Activated T-cell treated with anti-CD3 and anti-CD28 coated beads, Interleukin-2, amount 50 U/mL, for 48 hours (primary cell): ENCODE measurements around the gene GRB10.

ENCODE experiments used
- DNase-seq, 2 experiments: peaks; one replicate each; pipeline ENCODE4 v3.0.0-alpha.2; 2020

Gene GRB10

DNA sequence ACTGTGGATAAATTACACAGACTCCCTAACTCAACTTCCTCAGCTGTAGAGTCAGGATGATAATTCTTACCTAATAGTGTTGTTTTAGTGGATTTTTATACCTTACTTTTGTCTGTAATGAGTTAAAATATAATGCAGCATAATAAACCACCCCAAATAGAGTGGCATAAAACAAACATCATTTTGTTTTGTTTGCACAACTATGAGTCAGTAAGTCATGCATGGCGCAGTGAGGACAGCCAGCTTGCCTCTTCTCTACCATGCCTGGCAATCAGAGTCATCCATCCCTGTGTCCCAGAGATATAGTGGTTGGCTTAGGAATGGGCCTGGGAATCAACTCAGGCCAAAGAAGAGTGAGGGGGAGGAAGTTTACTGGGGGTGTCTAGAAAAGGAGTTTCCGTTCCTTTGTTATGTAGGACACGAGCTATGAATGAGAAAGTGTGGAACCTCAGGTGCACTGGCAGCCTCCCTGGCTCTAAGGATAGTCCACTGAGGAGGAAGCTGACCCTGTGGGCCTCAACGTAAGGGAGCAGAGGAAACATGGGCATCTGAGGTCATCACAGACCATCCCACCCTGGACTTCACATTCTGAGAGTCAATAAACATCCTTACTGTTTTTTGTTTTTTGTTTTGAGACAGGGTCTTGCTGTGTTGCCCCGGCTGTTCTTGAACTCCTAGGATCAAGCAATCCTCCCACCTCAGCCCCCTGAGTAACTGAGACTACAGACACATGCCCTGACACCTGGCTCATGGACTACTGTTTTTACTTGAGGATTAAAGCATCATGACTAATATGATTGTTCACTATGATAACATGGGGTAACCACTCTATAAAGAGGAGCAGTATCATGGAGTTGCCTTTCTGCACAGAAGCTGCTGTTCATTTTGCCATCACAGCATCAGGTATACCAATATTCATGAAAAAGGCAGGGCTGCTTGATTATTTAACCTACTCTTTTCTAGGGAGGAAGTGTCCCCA, 21.0 kb upstream of the GRB10 start:
- no peak for DNase-seq

DNA sequence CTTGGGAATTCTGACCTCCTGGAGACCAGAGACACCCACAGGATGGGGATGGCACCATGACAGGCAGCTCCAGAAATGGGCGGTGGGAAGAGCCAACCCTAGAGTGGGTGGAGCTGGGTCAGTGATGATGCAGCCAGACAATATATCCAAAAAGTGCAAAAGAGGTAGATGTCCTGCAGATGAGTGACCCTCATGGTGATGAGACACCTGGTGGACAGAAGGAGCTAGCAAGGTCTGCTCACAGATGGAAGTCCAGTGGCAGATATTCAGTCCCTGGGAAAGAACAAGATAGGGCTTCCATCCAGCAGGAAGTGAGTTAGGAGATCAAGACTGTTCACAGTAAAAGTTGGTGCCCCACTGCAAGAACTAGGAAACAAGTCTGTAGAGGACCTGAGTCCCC, 19.2 kb upstream of the GRB10 start:
- no peak for DNase-seq

DNA sequence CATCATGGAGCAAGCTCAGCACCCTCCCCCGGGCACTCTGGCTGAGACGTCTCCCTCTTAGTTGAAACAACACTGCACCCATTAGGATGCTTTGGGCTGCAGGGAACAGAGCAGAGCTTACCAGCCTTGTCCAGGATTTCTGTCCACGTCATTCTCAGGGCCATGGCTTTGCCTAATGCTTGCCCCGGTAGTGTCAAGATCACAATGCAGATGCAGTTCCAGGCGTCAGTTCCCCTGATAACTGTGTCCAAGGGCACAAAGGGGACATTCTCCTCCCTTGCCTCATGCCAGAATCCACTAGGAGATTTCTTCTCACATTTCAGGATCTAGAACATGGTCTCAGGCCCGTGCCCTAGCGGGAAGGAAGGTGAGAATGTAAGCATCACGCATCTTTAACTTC, 17.2 kb upstream of the GRB10 start:
- DNase-seq, result no peak

DNA sequence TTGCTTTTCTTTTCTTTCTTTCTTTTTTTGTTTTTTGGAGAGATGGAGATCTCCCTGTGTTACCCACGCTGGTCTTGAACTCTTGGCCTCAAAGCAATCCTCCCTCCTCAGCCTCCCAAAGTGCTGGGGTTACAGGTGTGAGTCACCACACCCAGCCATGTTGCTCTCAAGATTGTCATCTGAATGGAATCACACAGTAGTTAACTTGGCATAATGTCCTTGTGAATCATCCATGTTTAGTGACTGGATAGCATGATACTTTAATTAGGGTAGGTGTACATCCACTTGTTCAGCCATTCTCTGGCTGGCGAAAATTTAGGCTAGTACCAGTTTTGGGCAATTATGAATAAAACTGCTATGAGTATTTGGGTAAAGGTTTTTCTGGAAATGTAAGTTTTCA, 15.4 kb upstream of the GRB10 start:
- DNase-seq, result no peak

DNA sequence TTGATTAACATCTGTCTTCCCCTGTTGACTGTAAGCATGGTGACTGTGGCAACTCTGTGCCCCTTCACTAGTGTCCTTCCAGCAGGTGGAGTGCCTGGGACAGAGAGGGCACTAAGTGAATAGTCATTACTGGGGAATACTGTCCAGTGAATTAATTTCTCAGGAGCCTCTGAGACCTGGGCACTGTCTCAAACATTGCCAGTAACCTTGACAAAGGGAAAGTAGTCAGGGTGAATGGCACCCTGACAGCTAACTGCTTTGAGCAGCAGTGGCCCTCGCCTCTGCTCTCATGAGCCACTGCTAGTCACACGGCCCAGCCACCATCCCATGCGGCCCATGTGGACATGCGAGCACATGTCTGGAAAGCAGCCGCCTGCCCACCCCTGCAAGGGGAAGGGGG, 13.1 kb upstream of the GRB10 start:
- no peak for DNase-seq

DNA sequence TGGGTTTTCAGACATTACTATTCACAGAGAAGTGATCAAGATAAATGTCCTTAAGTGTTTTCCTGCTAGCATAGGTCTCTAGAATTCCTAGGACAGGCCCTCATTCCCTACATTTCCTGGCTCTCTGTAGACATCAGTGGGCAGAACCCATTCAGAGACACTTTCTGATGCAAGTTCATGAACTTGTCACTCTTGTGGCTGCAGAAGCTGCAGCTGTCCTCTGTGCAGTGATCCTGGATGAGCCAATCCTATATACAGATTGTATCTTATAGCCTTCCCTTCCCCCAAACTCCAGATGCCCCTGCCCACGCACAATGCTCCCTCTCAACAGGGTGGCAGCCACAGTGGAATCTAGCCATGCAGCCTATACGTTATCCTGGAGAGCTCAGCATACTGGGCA, 12.6 kb upstream of the GRB10 start:
- no peak for DNase-seq

DNA sequence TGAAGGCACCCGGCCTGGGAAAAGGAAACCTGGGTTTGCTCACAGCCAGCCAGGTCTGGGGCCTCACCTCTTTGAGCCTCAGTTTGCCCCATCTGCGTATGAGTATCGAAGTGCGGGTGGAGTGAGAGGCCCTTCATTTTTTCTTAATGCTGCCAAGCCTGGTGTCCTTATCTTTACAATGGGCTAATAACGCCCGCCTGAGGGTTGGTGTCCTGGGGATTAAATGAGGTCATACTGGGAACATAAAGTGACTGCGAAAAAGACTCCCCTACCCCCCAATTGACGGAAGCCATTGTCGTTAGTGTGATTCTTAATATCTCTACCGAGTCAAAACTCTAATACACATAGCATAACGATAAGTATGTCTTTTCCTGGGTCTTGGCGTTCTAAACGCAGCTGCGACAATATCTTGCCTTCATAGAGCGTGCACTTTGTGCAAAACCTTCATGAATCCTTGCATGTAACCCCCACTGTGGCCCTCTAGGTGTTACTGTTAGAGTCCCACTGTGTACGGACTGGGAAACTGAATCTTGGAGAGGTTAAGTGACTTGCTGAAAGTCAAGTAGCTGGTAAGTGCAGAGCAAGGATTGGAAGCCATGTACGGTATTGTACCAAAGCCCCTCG, 11.4 kb upstream of the GRB10 start:
- DNase-seq, result no peak

DNA sequence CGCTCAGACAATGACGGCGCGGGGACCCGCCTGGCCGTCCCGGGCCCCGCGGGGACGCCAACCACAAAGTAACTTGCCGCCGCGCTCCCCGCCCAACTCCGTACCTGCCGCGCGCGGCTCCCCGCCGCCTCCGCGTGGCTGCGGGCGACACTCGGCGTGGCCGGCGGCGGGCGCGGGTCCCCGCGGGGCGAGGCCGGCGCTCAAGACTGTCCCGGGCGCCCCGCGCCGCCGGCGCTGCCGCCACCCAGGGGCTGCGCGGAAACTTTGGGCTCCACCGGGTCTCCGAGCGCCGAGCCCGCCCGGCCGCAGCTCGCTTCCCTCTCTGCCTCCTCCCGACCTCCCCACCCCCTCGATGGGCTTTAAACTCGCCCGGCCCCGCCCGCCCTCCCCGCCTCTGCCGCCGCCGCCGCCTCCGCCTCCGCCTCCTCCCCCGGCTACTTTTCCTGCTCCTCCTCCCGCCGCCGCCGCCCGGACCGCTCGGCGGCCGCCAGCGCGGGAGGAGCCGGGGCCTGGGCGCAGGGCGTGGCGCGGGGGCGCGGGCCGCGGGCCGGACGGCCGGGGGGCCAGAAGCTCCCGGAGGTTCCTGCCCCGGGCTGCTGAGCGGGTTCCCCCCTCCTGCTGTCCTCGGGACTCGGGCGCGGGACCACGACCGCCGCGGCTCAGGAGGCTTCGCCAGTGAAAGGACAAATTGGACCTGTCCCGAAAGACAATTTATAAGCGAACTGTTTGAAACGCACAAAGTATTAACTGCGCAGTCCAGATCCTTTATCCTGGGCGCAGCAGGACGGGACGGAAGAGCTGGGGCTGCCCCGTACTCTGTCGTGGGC, 10.6 kb upstream of the GRB10 start:
- DNase-seq, result peak in 1 of 2 experiments; percentile 39

DNA sequence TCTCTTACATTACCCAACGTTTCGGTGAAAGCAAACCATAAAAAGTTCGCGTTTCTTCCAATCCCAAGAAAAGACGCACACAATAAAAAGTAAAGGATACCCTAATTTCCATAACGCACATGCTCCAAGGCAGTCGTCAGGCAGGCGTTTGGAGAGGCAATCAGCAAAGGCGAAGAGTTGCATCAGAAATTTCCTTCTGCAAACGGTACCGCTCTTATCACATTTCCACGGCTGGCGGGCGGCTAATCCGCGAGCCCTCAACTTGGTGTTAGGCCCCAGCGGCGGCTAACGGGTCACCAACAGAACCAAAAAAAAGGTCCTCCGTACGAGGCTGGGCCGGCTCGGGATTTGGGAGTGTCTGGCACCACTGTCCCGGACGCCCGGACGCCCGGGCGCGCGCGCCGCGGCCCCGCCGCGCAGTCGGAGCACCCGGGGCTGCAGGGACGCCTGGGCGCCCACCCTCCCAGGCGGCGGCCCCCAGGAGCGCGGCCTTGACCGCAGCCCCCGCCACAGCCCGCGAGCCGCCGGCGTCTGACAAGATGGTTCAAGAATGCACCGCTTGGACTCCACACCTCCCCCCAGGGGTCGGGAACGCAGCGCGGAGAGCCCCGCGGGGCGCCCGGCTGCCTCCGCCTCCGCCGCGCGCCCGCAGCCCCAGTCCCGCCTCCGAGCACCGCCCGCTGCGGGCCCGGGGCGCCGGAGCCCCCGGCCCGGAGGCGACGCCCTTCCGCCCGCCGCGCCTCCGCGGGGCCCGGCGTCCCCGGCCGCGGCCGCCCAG, 9.8 kb upstream of the GRB10 start:
- DNase-seq, result peak; percentile 39 to 41

DNA sequence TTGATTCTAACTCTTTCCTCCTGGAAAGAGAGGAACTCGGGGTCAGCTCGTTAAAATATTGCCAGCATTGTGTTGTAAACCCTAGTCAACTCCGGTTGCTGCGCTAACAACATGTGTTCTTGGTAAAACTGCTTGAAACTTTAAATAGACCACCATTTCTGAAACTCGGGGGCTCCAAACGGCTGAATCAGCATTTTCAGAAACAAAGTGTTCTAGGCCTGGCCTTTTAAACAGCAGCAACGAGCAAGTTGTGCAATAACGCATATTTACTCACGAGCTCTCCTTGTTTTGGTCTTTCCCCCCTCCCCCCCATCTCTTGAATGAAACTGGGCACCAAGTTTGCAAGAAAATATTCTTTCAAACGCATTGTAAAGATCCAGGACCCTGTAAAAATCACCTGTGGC, 9.2 kb upstream of the GRB10 start:
- DNase-seq, result no peak

DNA sequence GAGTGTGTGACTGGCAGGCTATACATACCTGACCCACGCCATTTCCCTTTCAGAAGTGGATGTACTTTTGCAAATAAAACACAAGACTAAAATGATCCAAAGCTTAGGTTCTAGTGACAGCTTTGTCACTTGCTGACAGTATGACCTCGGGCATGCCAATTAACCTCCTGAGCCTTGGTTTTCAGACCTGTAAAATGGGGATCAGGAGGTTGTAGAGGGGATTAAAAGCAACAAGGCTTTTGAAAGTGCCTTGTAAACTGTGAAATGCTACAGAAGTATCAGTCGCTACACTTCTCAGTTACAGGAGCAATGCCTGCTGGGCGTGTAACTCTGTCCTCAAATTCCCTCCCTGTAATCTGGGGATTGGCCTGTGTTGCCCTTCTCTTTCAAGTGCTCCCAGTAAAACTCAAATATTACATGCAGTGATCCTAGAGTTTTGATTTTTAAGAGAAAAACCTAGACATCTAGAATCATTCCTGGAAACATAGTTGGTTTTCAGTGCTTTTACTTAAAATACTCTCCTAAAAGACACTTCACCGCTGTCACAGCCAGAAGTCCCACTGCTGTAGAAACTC, 8.8 kb upstream of the GRB10 start:
- DNase-seq, result no peak

DNA sequence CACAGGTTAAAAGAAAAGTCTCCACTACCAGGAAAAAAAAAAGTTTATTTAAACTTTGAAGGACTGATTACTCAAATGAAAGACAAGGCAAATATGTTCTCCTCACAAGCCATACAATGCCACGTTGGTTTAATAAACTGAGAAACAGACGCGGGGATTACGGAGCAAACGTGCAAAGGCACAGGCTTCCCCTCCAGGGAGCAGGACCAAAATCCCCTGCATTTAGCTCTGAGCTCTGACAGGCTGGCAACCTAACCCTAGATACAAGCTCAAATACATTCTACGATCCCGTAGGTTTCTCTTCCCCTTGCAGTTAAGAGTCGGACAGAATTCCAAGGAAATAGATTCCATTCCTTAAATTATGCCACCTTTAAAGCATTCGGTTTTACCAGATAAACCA, 7.7 kb upstream of the GRB10 start:
- no peak for DNase-seq

DNA sequence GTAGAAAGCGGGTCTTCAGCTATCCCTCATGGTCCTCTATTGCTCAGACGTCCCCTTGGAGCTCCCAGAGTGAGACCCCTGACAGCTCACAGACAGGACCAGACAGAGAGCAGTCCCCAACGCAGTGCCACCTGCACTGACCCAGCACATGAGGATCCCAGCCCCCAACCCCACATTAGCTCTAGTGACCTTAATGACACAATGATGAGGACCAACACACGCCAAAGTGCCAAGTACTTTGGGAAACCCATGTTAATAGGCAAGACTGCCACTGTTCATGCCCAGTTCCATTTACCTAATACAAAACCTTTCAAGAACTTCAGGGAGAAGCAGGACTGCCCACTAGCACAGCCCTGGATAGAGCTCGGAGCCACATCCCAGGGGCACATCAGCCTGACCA, 5.7 kb upstream of the GRB10 start:
- no peak for DNase-seq

DNA sequence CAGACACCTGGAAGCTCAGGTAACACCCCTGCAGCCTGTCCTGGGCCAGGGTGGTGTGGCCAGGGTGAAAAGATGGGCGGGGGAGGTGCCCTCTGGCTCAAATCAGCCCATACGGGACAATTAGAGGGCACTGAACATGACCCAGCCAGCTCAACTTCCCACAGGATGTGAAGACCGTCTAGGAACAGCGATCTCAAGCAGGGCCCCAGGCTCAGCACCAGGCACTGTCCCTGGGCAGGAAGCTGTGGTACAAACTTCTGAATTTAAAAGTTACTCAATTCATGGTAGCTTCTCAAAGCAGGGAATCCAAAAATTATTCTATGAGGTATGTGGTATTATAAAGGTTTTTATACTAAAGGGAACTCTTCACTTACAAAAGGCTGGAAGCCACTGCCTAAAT, 5.1 kb upstream of the GRB10 start:
- DNase-seq, result no peak

DNA sequence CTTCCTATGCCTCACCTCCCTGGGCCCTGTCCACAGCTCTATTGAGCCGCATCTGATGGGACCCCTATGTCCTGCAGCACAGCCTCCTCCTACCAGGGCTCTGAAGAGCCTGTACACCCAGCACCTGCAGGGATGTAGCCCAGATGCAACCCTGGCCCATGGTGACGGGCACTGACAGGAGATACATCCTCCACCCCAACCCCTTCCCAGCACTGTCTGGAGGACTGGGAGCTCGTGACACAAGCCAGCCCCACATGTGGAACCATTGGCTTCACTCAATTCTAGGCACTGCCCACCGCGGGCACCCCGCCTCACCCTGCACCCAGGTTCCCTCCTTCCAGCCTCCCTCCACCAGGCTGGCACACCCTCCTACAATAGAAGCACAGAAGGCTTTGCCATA, 2.6 kb upstream of the GRB10 start:
- no peak for DNase-seq

DNA sequence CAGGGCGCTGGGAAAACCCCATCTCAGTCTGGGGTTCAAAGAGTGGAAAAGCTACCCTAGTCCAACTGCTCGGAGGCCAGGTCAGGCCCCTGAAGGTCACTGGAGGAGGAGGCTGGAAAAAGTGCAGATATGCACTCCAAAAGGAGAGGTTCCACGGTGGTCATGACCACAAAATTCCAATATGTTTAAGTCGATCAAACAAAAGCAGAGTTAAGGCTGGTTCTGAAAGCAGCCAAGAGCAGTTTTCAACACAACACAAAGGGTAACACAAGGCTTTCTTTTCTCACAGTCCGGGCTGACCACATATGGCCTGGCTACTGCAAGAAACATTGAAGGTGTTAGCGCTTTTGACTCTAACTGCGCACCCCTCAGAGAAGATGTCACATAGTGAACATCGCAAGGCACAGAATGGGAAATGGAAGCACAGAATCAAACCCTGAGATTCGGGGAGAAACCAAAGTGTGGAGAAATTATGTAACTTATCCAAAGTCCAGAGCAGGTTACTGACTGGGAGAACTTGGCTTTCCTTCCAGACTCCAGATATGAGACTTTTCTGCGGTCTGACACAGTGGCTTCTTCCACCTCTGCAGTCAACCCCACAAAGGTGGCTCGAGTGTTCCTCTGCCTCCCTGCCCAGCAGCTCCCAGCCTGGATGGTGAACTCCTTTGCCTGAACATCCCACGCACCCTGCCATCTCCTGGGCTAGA, 1.3 kb upstream of the GRB10 start:
- no peak for DNase-seq

DNA sequence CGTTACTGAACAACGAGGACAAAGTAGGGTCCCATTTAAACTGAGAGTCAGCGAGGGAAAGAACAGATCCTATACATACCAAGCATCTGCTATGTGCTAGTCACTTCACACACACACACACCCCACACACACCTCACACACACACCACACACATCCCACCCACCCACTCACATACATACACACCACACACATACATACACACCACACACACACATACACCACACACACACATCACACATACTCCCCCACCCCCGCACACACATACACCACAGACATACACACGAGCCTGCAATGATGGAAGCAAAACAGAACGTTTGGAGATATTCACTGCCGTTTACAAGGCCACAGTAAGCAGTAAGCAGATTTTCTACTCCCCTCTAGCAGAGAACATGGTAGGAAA, 607 bp upstream of the GRB10 start:
- no peak for DNase-seq

DNA sequence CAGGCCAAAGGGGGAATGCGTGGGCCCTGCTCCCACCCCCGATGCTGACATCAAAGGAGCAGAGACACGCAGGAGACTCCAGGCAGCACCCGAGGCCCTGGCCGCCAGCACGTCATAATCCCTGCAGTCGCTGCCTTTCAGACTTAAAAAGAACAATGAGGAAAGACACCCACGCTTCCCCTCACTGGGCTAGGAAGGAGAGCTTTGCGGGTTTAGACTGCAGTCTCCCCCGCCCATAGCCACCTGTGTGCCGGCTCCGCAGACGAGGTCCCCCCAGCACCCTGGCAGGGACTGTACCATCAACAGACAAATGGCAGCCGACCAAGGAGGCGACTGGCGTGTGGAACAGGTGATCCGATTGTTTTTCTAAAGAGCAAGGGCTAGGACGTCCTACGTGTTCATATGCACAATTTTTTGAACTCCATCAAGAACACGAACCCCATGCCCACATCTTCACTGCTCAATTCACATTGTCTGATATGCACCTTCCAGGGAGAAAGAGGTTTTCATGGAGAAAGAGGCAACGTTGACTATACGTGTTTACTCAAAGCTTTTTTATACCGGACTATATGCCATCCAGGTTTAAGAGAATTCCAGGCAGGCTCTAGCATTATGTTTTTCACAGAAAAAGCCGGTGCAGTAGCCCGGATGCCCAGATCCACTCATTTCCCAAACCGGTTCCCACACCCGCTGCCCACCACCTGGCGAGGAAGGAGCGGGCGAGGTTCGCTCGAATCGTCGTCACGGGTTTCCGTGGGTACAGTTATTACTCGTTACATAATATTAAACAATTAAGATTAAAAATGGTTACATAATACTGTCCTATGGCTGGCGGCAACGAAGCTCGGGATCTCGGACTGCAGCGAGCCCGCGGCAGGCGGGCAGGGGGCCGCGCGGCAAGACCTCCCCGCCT, 1.1 kb downstream of the GRB10 start:
- DNase-seq, result peak; percentile 56 to 59

DNA sequence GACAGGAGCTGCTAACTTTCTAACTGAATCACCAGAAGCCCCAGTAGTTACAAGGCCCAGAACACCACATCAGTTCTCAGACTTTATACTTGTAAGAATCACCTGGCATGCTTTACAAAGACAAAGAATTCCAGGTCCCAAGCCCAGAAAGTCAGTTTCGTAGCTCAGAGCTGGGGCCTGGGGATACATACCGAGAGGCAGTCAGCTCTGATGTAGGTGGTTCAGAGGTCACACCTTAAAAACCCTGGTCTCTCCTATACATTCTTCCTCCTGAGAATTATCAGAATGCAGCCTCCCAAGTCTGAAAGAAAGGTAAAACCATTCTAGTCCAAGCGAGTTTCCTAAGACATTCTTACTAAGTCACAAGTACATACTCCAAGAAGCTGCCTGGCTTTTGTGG, 2.3 kb downstream of the GRB10 start:
- DNase-seq, result no peak

DNA sequence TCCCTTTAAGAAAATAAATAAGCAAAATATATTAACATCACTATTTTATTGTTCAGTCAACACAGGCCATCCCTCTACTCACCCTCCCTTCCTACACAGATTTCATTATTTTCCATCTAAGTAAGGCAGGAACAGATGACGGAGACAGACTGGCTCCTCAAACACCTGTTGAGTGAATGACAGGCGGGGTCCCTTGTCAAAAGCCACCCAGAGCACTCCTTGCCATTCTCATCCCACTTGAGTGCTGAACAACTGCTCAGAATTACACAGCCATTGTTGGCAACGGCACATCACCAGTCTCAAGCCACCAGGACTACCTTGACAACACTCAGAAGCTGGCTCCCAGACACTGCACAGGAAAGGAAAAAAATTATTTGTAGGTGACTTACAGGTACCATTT, 3.3 kb downstream of the GRB10 start:
- DNase-seq, result no peak

DNA sequence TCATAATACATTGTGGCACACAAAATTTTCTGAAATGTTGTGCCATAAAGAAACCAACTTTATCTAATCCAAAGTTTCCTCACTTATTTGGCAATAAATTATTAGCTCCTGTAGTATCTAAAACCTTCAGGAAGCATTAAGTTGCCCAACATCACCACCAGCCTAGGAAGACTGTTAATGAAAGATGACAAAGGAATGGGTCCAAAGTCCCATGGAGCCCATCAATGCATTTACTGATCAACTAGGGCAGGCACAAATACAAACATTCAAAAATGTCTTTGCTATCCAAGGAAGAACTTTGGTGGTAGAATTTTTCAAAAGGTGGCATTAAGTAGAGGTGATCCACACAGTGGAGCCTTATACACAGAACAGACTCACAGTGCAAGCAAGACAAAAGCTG, 4.5 kb downstream of the GRB10 start:
- no peak for DNase-seq
